WTC11 (cell line): ENCODE results near the gene AKT1S1. TPM values are rescaled to one million over a fixed set of nuclear protein-coding genes. Genes with fewer than 3 reads are reported as not detected.

ENCODE experiments used
- ATAC-seq: fragments of 200-7000 bp; cut with Tn5 transposase; 2 replicates; pipeline ENCODE4 v1.10.0; 2021; ENCODE audit warnings: mild to moderate bottlenecking, moderate library complexity
- CTCF ChIA-PET: fragments of 300-600 bp; sonication (Branson Sonifier 250); formaldehyde crosslinking; loops from one replicate; lab custom pipeline; 2021; ENCODE audit warnings: antibody characterized with exemption; lab: Charles Lee
- POLR2A ChIA-PET: fragments of 350-600 bp; sonication (Branson Sonifier 250); formaldehyde crosslinking; loops from one replicate; lab custom pipeline; 2021; ENCODE audit warnings: antibody characterized with exemption; lab: Charles Lee
- DNase-seq: peaks from one replicate; pipeline ENCODE4 v3.0.0; 2021; ENCODE audit warnings: low spot score
- H3K27ac Mint-ChIP-seq: 2 replicates; pipeline ENCODE4 v1.8.0; 2021; ENCODE audit warnings: mixed read lengths
- H3K27me3 Mint-ChIP-seq: 2 replicates; pipeline ENCODE4 v1.8.0; 2021; ENCODE audit warnings: low read depth, mild to moderate bottlenecking, moderate library complexity, mixed read lengths
- H3K36me3 Mint-ChIP-seq: 2 replicates; pipeline ENCODE4 v1.8.0; 2021; ENCODE audit warnings: mixed read lengths
- H3K4me1 Mint-ChIP-seq: 2 replicates; pipeline ENCODE4 v1.8.0; 2022; ENCODE audit warnings: mixed read lengths
- H3K4me3 Mint-ChIP-seq: 2 replicates; pipeline ENCODE4 v1.8.0; 2021; ENCODE audit warnings: mild to moderate bottlenecking, moderate library complexity, mixed read lengths
- H3K9me3 Mint-ChIP-seq: 2 replicates; pipeline ENCODE4 v1.8.0; 2021; ENCODE audit warnings: mixed read lengths
- CREB1 ChIP-seq: sonication (generic); formaldehyde crosslinking; IDR thresholded peaks from 2 replicates; pipeline ENCODE4 v1.8.0; 2023; ENCODE audit warnings: mild to moderate bottlenecking, missing genetic modification reagents
- FOXP1 ChIP-seq: sonication (generic); formaldehyde crosslinking; IDR thresholded peaks from 2 replicates; pipeline ENCODE4 v1.8.0; 2022; ENCODE audit warnings: missing genetic modification reagents, mild to moderate bottlenecking, moderate library complexity, borderline replicate concordance
- GABPB1 ChIP-seq: sonication (generic); formaldehyde crosslinking; IDR thresholded peaks from 2 replicates; pipeline ENCODE4 v1.8.1; 2023; ENCODE audit warnings: mild to moderate bottlenecking, missing genetic modification reagents
- GRHL2 ChIP-seq: fragments of 250-450 bp; sonication (Bioruptor Pico); IDR thresholded peaks from 2 replicates; pipeline ENCODE4 v1.8.0; 2022; ENCODE audit warnings: mild to moderate bottlenecking, moderate library complexity; ENCODE audit not compliant: insufficient replicate concordance, severe bottlenecking
- GTF2I ChIP-seq: fragments of 250-450 bp; sonication (Bioruptor Pico); conservative IDR thresholded peaks from 2 replicates; pipeline ENCODE4 v1.4.0; 2021; ENCODE audit warnings: mild to moderate bottlenecking
- JAZF1 ChIP-seq: fragments of 250-450 bp; sonication (Bioruptor Pico); IDR thresholded peaks from 2 replicates; pipeline ENCODE4 v1.9.0; 2021; ENCODE audit warnings: moderate library complexity, mild to moderate bottlenecking, inconsistent platforms
- NR3C1 ChIP-seq: sonication (generic); formaldehyde crosslinking; conservative IDR thresholded peaks from 2 replicates; pipeline ENCODE4 v1.8.1; 2023; ENCODE audit warnings: low read depth, mild to moderate bottlenecking, missing genetic modification reagents
- OVOL2 ChIP-seq: fragments of 250-450 bp; sonication (Bioruptor Pico); IDR thresholded peaks from 2 replicates; pipeline ENCODE4 v1.9.0; 2021; ENCODE audit warnings: mild to moderate bottlenecking, borderline replicate concordance
- RELA ChIP-seq: sonication (generic); formaldehyde crosslinking; IDR thresholded peaks from 2 replicates; pipeline ENCODE4 v1.8.1; 2022; ENCODE audit warnings: missing genetic modification reagents, mild to moderate bottlenecking, borderline replicate concordance
- TEAD1 ChIP-seq: sonication (generic); formaldehyde crosslinking; IDR thresholded peaks from 2 replicates; pipeline ENCODE4 v1.8.0; 2022; ENCODE audit warnings: mild to moderate bottlenecking, missing genetic modification reagents
- total RNA-seq: library from RNA; stranded (reverse); gene quantifications from 3 replicates; pipeline ENCODE4 v1.2.3, GENCODE V29; 2021
- TF ChIP-seq, protein P1 (sequence below): fragments of 250-450 bp; sonication (Bioruptor Pico); IDR thresholded peaks from 2 replicates; pipeline ENCODE4 v1.9.0; 2021; ENCODE audit warnings: mild to moderate bottlenecking, borderline replicate concordance
- TF ChIP-seq, protein P2 (sequence below): fragments of 200-600 bp; IDR thresholded peaks from 2 replicates; pipeline ENCODE4 v1.8.0; 2022; ENCODE audit warnings: antibody characterized with exemption
- TF ChIP-seq, protein P3 (sequence below): sonication (generic); formaldehyde crosslinking; IDR thresholded peaks from 2 replicates; pipeline ENCODE4 v1.8.0; 2022; ENCODE audit warnings: missing genetic modification reagents
- TF ChIP-seq, protein P4 (sequence below): sonication (generic); formaldehyde crosslinking; IDR thresholded peaks from 2 replicates; pipeline ENCODE4 v1.8.0; 2023; ENCODE audit warnings: mild to moderate bottlenecking, missing genetic modification reagents
- TF ChIP-seq, protein P5 (sequence below): sonication (generic); formaldehyde crosslinking; IDR thresholded peaks from 2 replicates; pipeline ENCODE4 v1.8.1; 2023; ENCODE audit warnings: mild to moderate bottlenecking, missing genetic modification reagents
- TF ChIP-seq, protein P6 (sequence below): fragments of 250-450 bp; sonication (Bioruptor Pico); conservative IDR thresholded peaks from 2 replicates; pipeline ENCODE4 v1.9.0; 2021; ENCODE audit warnings: mild to moderate bottlenecking

AKT1S1 gene
- total RNA-seq, 1 experiment from 2014 or later, result 47.8 TPM

DNA sequence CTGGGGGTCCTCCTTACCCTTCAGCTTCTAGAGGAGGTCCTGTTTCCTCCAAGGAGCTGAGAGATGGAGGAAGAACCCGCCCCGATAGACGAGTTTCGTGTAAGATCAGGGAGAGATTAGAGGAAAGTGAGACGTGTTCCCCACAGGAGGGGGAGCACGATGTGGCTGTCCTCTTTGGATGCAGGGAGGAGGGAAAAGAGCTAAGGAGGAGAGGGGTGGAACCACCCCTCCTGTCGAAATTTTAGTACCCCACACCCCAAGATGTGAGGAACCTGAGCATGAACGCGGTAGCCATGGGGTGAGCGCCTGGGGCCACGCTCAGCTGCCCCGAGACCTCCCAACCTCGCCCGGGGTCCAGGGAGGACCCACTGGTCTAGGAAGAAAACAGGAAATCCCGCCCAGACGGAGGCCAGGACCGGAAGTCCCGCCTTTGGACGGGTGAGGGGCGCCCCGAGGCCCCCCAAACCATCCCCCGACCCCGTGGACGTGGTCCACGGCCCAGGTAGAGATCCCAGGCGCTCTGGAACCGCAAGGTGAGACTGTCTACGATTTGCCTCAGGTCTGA is 1.2 kb downstream of the AKT1S1 start (continued):
- TF ChIP-seq, protein P1, sequence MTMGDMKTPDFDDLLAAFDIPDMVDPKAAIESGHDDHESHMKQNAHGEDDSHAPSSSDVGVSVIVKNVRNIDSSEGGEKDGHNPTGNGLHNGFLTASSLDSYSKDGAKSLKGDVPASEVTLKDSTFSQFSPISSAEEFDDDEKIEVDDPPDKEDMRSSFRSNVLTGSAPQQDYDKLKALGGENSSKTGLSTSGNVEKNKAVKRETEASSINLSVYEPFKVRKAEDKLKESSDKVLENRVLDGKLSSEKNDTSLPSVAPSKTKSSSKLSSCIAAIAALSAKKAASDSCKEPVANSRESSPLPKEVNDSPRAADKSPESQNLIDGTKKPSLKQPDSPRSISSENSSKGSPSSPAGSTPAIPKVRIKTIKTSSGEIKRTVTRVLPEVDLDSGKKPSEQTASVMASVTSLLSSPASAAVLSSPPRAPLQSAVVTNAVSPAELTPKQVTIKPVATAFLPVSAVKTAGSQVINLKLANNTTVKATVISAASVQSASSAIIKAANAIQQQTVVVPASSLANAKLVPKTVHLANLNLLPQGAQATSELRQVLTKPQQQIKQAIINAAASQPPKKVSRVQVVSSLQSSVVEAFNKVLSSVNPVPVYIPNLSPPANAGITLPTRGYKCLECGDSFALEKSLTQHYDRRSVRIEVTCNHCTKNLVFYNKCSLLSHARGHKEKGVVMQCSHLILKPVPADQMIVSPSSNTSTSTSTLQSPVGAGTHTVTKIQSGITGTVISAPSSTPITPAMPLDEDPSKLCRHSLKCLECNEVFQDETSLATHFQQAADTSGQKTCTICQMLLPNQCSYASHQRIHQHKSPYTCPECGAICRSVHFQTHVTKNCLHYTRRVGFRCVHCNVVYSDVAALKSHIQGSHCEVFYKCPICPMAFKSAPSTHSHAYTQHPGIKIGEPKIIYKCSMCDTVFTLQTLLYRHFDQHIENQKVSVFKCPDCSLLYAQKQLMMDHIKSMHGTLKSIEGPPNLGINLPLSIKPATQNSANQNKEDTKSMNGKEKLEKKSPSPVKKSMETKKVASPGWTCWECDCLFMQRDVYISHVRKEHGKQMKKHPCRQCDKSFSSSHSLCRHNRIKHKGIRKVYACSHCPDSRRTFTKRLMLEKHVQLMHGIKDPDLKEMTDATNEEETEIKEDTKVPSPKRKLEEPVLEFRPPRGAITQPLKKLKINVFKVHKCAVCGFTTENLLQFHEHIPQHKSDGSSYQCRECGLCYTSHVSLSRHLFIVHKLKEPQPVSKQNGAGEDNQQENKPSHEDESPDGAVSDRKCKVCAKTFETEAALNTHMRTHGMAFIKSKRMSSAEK (CRISPR knock-in tag), result no peak
- TF ChIP-seq RELA (CRISPR knock-in tag) (no peak), TEAD1 (CRISPR knock-in tag) (no peak)
- TF ChIP-seq, protein P2, sequence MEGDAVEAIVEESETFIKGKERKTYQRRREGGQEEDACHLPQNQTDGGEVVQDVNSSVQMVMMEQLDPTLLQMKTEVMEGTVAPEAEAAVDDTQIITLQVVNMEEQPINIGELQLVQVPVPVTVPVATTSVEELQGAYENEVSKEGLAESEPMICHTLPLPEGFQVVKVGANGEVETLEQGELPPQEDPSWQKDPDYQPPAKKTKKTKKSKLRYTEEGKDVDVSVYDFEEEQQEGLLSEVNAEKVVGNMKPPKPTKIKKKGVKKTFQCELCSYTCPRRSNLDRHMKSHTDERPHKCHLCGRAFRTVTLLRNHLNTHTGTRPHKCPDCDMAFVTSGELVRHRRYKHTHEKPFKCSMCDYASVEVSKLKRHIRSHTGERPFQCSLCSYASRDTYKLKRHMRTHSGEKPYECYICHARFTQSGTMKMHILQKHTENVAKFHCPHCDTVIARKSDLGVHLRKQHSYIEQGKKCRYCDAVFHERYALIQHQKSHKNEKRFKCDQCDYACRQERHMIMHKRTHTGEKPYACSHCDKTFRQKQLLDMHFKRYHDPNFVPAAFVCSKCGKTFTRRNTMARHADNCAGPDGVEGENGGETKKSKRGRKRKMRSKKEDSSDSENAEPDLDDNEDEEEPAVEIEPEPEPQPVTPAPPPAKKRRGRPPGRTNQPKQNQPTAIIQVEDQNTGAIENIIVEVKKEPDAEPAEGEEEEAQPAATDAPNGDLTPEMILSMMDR, result no peak
- TF ChIP-seq, all 79 proteins: peak for 5

DNA sequence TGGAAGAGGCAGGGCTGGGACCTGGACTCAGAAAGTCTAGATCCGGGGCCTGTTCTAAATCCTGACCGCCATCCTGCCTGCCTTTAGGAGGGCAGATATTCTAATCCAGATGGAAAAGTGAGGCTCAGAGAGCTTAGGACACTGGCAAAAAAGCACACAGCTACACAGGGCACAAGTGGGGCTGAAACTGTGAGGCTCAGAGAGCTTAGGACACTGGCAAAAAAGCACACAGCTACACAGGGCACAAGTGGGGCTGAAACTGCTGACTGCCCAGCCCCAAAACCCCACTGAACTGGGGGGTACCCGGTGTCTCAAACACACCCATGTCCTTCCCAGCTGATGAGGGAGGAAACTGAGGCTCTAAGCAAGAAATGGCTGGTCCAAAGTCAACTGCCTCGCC is 2.0 kb downstream of the AKT1S1 start:
- no peaks in the 10 kb centered on the region for H3K9me3 Mint-ChIP-seq
- no peak overlapping the region for H3K4me3 Mint-ChIP-seq
- no peak for DNase-seq
- no peak overlapping the region; the same call in 1 of the 2 replicates for H3K27ac Mint-ChIP-seq
- peaks cover 13% of the 10 kb centered on the region for H3K36me3 Mint-ChIP-seq
- no peak for ATAC-seq
- ChIA-PET CTCF (interaction anchor here (1.3 kb wide), 1 partner anchor 15 kb away, joined by 5 read pairs; no protein-coding TSS in a partner anchor), POLR2A (no interaction called here)
- H3K4me1 Mint-ChIP-seq, result peaks cover 27% of the 10 kb centered on the region
- no peaks in the 10 kb centered on the region for H3K27me3 Mint-ChIP-seq
- TF ChIP-seq GTF2I (CRISPR knock-in tag), result no peak
- TF ChIP-seq, protein P3, sequence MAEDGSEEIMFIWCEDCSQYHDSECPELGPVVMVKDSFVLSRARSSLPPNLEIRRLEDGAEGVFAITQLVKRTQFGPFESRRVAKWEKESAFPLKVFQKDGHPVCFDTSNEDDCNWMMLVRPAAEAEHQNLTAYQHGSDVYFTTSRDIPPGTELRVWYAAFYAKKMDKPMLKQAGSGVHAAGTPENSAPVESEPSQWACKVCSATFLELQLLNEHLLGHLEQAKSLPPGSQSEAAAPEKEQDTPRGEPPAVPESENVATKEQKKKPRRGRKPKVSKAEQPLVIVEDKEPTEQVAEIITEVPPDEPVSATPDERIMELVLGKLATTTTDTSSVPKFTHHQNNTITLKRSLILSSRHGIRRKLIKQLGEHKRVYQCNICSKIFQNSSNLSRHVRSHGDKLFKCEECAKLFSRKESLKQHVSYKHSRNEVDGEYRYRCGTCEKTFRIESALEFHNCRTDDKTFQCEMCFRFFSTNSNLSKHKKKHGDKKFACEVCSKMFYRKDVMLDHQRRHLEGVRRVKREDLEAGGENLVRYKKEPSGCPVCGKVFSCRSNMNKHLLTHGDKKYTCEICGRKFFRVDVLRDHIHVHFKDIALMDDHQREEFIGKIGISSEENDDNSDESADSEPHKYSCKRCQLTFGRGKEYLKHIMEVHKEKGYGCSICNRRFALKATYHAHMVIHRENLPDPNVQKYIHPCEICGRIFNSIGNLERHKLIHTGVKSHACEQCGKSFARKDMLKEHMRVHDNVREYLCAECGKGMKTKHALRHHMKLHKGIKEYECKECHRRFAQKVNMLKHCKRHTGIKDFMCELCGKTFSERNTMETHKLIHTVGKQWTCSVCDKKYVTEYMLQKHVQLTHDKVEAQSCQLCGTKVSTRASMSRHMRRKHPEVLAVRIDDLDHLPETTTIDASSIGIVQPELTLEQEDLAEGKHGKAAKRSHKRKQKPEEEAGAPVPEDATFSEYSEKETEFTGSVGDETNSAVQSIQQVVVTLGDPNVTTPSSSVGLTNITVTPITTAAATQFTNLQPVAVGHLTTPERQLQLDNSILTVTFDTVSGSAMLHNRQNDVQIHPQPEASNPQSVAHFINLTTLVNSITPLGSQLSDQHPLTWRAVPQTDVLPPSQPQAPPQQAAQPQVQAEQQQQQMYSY (CRISPR knock-in tag), result no peak
- TF ChIP-seq, protein P4, sequence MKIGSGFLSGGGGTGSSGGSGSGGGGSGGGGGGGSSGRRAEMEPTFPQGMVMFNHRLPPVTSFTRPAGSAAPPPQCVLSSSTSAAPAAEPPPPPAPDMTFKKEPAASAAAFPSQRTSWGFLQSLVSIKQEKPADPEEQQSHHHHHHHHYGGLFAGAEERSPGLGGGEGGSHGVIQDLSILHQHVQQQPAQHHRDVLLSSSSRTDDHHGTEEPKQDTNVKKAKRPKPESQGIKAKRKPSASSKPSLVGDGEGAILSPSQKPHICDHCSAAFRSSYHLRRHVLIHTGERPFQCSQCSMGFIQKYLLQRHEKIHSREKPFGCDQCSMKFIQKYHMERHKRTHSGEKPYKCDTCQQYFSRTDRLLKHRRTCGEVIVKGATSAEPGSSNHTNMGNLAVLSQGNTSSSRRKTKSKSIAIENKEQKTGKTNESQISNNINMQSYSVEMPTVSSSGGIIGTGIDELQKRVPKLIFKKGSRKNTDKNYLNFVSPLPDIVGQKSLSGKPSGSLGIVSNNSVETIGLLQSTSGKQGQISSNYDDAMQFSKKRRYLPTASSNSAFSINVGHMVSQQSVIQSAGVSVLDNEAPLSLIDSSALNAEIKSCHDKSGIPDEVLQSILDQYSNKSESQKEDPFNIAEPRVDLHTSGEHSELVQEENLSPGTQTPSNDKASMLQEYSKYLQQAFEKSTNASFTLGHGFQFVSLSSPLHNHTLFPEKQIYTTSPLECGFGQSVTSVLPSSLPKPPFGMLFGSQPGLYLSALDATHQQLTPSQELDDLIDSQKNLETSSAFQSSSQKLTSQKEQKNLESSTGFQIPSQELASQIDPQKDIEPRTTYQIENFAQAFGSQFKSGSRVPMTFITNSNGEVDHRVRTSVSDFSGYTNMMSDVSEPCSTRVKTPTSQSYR (CRISPR knock-in tag), result no peak
- TF ChIP-seq, protein P5, sequence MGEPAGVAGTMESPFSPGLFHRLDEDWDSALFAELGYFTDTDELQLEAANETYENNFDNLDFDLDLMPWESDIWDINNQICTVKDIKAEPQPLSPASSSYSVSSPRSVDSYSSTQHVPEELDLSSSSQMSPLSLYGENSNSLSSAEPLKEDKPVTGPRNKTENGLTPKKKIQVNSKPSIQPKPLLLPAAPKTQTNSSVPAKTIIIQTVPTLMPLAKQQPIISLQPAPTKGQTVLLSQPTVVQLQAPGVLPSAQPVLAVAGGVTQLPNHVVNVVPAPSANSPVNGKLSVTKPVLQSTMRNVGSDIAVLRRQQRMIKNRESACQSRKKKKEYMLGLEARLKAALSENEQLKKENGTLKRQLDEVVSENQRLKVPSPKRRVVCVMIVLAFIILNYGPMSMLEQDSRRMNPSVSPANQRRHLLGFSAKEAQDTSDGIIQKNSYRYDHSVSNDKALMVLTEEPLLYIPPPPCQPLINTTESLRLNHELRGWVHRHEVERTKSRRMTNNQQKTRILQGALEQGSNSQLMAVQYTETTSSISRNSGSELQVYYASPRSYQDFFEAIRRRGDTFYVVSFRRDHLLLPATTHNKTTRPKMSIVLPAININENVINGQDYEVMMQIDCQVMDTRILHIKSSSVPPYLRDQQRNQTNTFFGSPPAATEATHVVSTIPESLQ (CRISPR knock-in tag), result no peak
- no peak for TF ChIP-seq FOXP1 (CRISPR knock-in tag)
- no peak for TF ChIP-seq GABPB1 (CRISPR knock-in tag)
- no peak for TF ChIP-seq NR3C1 (CRISPR knock-in tag)
- TF ChIP-seq GRHL2 (CRISPR knock-in tag), result no peak
- TF ChIP-seq JAZF1 (CRISPR knock-in tag), result no peak
- TF ChIP-seq, protein P2, result no peak
- TF ChIP-seq, protein P6, sequence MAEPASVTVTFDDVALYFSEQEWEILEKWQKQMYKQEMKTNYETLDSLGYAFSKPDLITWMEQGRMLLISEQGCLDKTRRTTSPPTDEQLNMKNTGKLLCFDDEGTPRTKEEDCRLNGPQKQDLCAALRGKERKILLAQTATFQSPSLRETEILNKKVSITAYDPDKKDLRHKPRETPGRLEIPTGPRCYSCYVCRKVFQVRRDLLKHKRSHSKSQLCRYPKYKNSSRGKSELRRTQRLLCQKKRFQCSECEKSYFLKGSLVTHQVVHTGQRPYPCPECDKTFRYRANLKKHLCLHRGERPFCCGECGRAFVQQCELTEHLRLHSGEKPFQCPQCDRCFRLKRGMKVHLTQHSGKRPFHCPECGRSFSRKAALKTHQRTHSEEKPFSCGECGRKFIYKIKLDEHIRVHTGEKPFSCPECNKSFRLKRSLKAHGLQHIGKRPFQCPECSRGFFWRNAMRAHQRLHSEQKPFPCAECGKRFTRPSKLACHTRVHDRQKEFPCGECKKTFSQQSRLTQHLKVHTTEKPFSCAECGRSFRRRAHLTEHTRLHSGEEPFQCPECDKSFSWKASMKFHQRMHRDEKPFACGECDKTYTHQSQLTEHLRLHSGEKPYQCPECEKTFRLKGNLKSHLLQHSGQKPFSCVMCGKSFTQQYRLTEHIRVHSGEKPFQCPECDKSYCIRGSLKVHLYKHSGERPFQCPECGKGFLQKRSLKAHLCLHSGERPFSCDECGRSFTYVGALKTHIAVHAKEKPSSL (CRISPR knock-in tag), result no peak
- no peak for TF ChIP-seq CREB1 (CRISPR knock-in tag)
- TF ChIP-seq OVOL2, result no peak
